ENCODE data around the gene CEND1. TPM values are rescaled to one million over a fixed set of nuclear protein-coding genes. Genes with fewer than 3 reads are reported as not detected.

Gene CEND1
- total and polyA plus RNA-seq, 2 of the 4 experiments (the other 2 are of a cell fraction), result 0.90 to 4.0 TPM

DNA sequence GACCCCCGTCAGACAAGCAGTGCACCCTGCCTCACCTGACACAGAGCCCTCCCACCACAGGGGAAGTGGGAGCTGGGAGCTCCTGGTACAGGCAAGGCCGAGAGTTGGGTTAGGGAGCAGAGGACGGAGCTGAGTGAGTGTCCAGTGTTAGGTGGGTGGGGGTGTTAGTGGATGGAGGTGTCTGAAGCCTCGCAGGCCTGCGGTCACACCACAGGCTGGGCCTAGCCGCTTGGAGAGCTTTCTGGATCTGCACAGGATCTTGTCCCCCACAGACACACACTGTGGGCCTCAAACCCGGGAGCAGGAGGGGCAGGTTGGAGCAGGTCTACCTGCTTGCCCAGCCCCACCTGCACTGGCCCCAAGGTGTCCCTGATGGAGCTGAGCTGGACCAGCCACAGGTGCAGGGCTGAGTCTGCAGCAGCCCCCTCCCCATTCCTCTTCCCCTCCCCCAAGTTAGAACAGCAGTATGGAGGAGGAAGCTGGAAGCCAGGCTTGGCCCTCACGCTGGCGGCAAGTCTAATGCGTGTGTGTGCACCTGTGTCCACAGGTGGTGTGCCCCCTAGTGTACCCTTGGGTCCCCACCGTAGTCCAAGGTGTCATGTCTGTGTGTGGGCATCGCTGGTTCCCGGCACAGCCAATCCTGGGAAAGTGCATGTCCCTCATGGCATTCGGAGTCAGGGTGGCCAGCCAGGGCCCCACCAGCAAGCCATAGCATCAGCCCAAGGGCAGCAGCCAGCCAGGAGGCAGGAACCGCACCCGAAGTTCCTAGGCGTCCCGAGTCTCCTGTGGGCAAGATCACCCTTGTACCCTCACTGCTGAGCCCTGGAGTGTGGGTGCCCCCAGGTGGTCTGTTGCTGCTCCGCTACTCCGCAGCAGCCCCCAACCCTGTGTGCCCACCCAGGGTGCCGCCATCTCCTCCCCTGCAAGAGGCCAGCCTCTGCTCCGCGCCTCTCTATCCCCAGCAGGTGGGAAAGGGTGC is 10.6 kb downstream of the CEND1 start (continued):
- TF ChIP-seq CTCF (conservative IDR thresholded peaks at IDR 0.05; ENCODE audit: low read depth, low read length), result no peak
- no peak for TF ChIP-seq FOS (IDR thresholded peaks at IDR 0.05; ENCODE audit: low read depth, low read length)

Measured in IMR-90 (cell line).